DOHH2 (cell line): ENCODE results near the gene KIF21A.

Experiments used
- EZH2phosphoT487 ChIP-seq: fragments of 200-600 bp; sonication (generic); IDR thresholded peaks from 2 replicates; pipeline ENCODE4 v1.6.1; 2017; ENCODE audit warnings: borderline replicate concordance, mild to moderate bottlenecking, antibody characterized with exemption, low read length, moderate library complexity, mixed read lengths
- TF ChIP-seq, protein P1 (sequence below): fragments of 200-600 bp; sonication (generic); IDR thresholded peaks from one replicate; pipeline ENCODE4 v1.5.1; 2014; ENCODE audit warnings: antibody characterized with exemption, mild to moderate bottlenecking, low read depth, low read length; ENCODE audit not compliant: poor library complexity, severe bottlenecking

DNA sequence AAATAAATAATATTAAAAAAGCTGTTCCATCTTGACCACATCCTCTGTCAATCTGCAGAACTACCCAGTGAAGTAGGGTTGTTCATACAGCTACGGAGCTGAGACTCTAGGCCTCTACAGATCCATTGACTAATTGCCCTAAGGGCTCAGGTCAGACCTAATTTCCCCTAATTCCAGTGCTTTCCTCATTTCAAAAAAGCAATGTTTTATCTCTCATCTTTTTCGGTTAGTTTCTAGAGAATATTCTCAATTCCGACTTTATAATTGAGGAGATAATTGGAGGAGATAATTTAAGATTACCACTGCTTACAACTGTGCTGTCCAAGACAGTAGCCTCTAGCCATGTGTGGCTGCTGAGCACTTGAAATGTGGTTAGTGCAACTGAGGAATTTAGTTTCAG is 167.1 kb downstream of the KIF21A start:
- TF ChIP-seq, protein P1, sequence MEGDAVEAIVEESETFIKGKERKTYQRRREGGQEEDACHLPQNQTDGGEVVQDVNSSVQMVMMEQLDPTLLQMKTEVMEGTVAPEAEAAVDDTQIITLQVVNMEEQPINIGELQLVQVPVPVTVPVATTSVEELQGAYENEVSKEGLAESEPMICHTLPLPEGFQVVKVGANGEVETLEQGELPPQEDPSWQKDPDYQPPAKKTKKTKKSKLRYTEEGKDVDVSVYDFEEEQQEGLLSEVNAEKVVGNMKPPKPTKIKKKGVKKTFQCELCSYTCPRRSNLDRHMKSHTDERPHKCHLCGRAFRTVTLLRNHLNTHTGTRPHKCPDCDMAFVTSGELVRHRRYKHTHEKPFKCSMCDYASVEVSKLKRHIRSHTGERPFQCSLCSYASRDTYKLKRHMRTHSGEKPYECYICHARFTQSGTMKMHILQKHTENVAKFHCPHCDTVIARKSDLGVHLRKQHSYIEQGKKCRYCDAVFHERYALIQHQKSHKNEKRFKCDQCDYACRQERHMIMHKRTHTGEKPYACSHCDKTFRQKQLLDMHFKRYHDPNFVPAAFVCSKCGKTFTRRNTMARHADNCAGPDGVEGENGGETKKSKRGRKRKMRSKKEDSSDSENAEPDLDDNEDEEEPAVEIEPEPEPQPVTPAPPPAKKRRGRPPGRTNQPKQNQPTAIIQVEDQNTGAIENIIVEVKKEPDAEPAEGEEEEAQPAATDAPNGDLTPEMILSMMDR, result no peak
- TF ChIP-seq EZH2phosphoT487, result no peak
